GM12873 (cell line): ENCODE measurements around the gene NR2C1.

Source experiments
- CTCF ChIP-seq: IDR thresholded peaks from 2 replicates; pipeline ENCODE4 v1.5.1; 2012; ENCODE audit warnings: low read depth, mild to moderate bottlenecking, moderate library complexity, low read length, control low read depth; ENCODE audit not compliant: insufficient read depth; ENCODE audit errors: missing control alignments

The NR2C1 gene

GRCh38 chr12:95099270-95099790 is 25.9 kb upstream of the NR2C1 start:
- TF ChIP-seq CTCF: no peak

- no peak for TF ChIP-seq CTCF
Observed at GRCh38 chr12:95096852-95097251, 23.4 kb upstream of the NR2C1 start.

GRCh38 chr12:95096378-95096777 is 23.0 kb upstream of the NR2C1 start:
- no peak for TF ChIP-seq CTCF

- TF ChIP-seq CTCF: no peak
Observed at GRCh38 chr12:95089462-95089861, 16.0 kb upstream of the NR2C1 start.

- TF ChIP-seq CTCF: no peak
Observed at GRCh38 chr12:95088379-95088778, 15.0 kb upstream of the NR2C1 start.

- no peak for TF ChIP-seq CTCF
Observed at GRCh38 chr12:95085612-95086011, 12.2 kb upstream of the NR2C1 start.

- TF ChIP-seq CTCF: no peak
Observed at GRCh38 chr12:95083938-95084337, 10.5 kb upstream of the NR2C1 start.
